GM12878 (cell line): Measurements from ENCODE around the gene IFI27L1. TPM values are rescaled to one million over a fixed set of nuclear protein-coding genes. Genes with fewer than 3 reads are reported as not detected.

Experiments used
- BHLHE40 ChIP-seq, 2 experiments: fragments of 450-650 bp in 1 of 2; IDR thresholded peaks; 2 replicates each; pipeline ENCODE4 v1.6.1; 2011 to 2017; ENCODE audit warnings: low read depth in 2 of 2, borderline replicate concordance in 1 of 2, improper control_type of control experiment in 1 of 2, low read length in 1 of 2, mild to moderate bottlenecking in 1 of 2
- BMI1 ChIP-seq: fragments of 450-650 bp; IDR thresholded peaks from 2 replicates; pipeline ENCODE4 v1.6.1; 2016; ENCODE audit warnings: mild to moderate bottlenecking, moderate library complexity, borderline replicate concordance
- CBFB ChIP-seq: IDR thresholded peaks from 2 replicates; pipeline ENCODE4 v1.6.1; 2016; ENCODE audit warnings: antibody characterized with exemption, low read depth
- CBX3 ChIP-seq: fragments of 200-600 bp; sonication (generic); IDR thresholded peaks from 2 replicates; pipeline ENCODE4 v1.6.1; 2016; ENCODE audit warnings: low read depth, borderline replicate concordance
- CREM ChIP-seq: IDR thresholded peaks from 2 replicates; pipeline ENCODE4 v1.6.1; 2014; ENCODE audit warnings: antibody characterized with exemption, low read depth
- EZH2 ChIP-seq: IDR thresholded peaks from 2 replicates; pipeline ENCODE4 v1.6.1; 2012; ENCODE audit warnings: low read depth, mild to moderate bottlenecking, control low read depth, inconsistent platforms, low read length, borderline replicate concordance; ENCODE audit not compliant: control insufficient read depth
- GATAD2B ChIP-seq: fragments of 450-650 bp; conservative IDR thresholded peaks from 2 replicates; pipeline ENCODE4 v1.6.1; 2017; ENCODE audit warnings: low read depth, mild to moderate bottlenecking, moderate library complexity
- IRF5 ChIP-seq: fragments of 450-650 bp; IDR thresholded peaks from 2 replicates; pipeline ENCODE4 v1.6.1; 2017; ENCODE audit warnings: borderline replicate concordance
- PKNOX1 ChIP-seq: fragments of 450-650 bp; IDR thresholded peaks from 2 replicates; pipeline ENCODE4 v1.6.1; 2016; ENCODE audit warnings: mild to moderate bottlenecking
- POU2F2 ChIP-seq: IDR thresholded peaks from 3 replicates; pipeline ENCODE4 v1.6.1; 2011; ENCODE audit warnings: low read depth, mild to moderate bottlenecking, low read length, borderline replicate concordance
- PRDM15 ChIP-seq: fragments of 450-650 bp; formaldehyde crosslinking; IDR thresholded peaks from 2 replicates; pipeline ENCODE4 v1.4.0; 2020; ENCODE audit warnings: mild to moderate bottlenecking, moderate library complexity
- RUNX3 ChIP-seq: IDR thresholded peaks from 2 replicates; pipeline ENCODE4 v1.6.1; 2012; ENCODE audit warnings: low read length, inconsistent platforms
- SPI1 ChIP-seq: IDR thresholded peaks from 2 replicates; pipeline ENCODE4 v1.6.1; 2011; ENCODE audit warnings: low read depth, mild to moderate bottlenecking, low read length, moderate library complexity, borderline replicate concordance; ENCODE audit not compliant: insufficient read depth
- SREBF2 ChIP-seq: IDR thresholded peaks from 2 replicates; pipeline ENCODE4 v1.6.1; 2012; ENCODE audit warnings: mild to moderate bottlenecking, low read length
- TAF1 ChIP-seq: IDR thresholded peaks from 2 replicates; pipeline ENCODE4 v1.6.1; 2011; ENCODE audit warnings: mild to moderate bottlenecking, low read depth, low read length, borderline replicate concordance
- TARDBP ChIP-seq: IDR thresholded peaks from 2 replicates; pipeline ENCODE4 v1.6.1; 2016; ENCODE audit warnings: borderline replicate concordance
- TCF3 ChIP-seq: IDR thresholded peaks from 2 replicates; pipeline ENCODE4 v1.6.1; 2012; ENCODE audit warnings: low read depth, mild to moderate bottlenecking, low read length, borderline replicate concordance; ENCODE audit not compliant: insufficient read depth
- WRNIP1 ChIP-seq: IDR thresholded peaks from 2 replicates; pipeline ENCODE4 v1.6.1; 2011; ENCODE audit warnings: low read depth, low read length, improper control_type of control experiment, borderline replicate concordance
- ZBTB33 ChIP-seq: fragments of 450-650 bp; IDR thresholded peaks from 2 replicates; pipeline ENCODE4 v1.6.1; 2017; ENCODE audit warnings: mild to moderate bottlenecking
- ZNF207 ChIP-seq: fragments of 450-650 bp; IDR thresholded peaks from 2 replicates; pipeline ENCODE4 v1.6.1; 2014; ENCODE audit warnings: antibody characterized with exemption, mild to moderate bottlenecking, borderline replicate concordance
- ZSCAN29 ChIP-seq: fragments of 450-650 bp; IDR thresholded peaks from 2 replicates; pipeline ENCODE4 v1.6.1; 2017; ENCODE audit warnings: mild to moderate bottlenecking, moderate library complexity
- polyA plus RNA-seq, 11 experiments: library from polyadenylated mRNA; depleted of rRNA in 4 of 11; unstranded in 6 of 11; stranded (reverse) in 5 of 11; fragments of >200 nt; fragmentation: Nextera tagmentation in 4 of 11; fragmentation: Illumina TruSeq in 1 of 11; extraction: Ambion mirVana in 4 of 11; extraction: Trizol in 1 of 11; gene quantifications; 1 replicate in 1 of 11; 2 replicates in 10 of 11; pipeline versions ENCODE4 v1.2.1 to v1.2.3, GENCODE V29; 2011 to 2016; ENCODE audit warnings: inconsistent platforms in 2 of 11, missing spikeins in 2 of 11, low read depth in 1 of 11
- total RNA-seq, 4 experiments: library from RNA; depleted of rRNA in 3 of 4; stranded (reverse); fragments of >200 nt in 3 of 4; fragmentation: Illumina TruSeq in 1 of 4; extraction: Trizol in 1 of 4; gene quantifications; 2 replicates each; pipeline versions ENCODE4 v1.2.1 to v1.2.3, GENCODE V29; 2013 to 2021

The IFI27L1 gene
- total and polyA plus RNA-seq, 10 of the 15 experiments (the other 5 are each of a cell fraction or from before 2014, with no cell fraction given): 17.4 to 38.8 (median 27.6) TPM

GRCh38 chr14:94080621-94081385 lies at the start of gene IFI27L1, which contains the start of gene DDX24 (continued):
- peak; percentile 66; the same call in 1 of the 2 replicates for TF ChIP-seq CREM
- TF ChIP-seq TCF3: peak; percentile 50; the same call in 1 of the 2 replicates
- TF ChIP-seq BMI1: no peak
- no peak for TF ChIP-seq SREBF2
- no peak for TF ChIP-seq EZH2
- TF ChIP-seq ZBTB33: no peak
- TF ChIP-seq RUNX3: peak; percentile 80
- peak; percentile 47; the same call in 1 of the 2 replicates for TF ChIP-seq IRF5
- TF ChIP-seq CBX3: no peak
- peak; percentile 91 to 98; a peak in 3 of 4 replicates for TF ChIP-seq BHLHE40 (IDR thresholded peaks at IDR 0.05; ENCODE audit: borderline replicate concordance in 1 of 2, low read depth in 2 of 2, low read length in 1 of 2)
- TF ChIP-seq WRNIP1: no peak
- TF ChIP-seq ZSCAN29: no peak
- peak; percentile 68; the same call in 1 of the 2 replicates for TF ChIP-seq GATAD2B
- peak; percentile 92 for TF ChIP-seq TAF1
- TF ChIP-seq POU2F2: peak; percentile 87; the same call in 2 of the 3 replicates
- peak; percentile 81 for TF ChIP-seq SPI1
- TF ChIP-seq TARDBP: no peak; the same call in 1 of the 2 replicates
- peak; percentile 87 for TF ChIP-seq CBFB
- peak; percentile 53; the same call in 1 of the 2 replicates for TF ChIP-seq PKNOX1
- no peak for TF ChIP-seq PRDM15 (CRISPR knock-in tag)
- peak; percentile 64; the same call in 1 of the 2 replicates for TF ChIP-seq ZNF207
